HepG2 (cell line): ENCODE measurements around the gene DPY19L3. TPM values are rescaled to one million over a fixed set of nuclear protein-coding genes. Genes with fewer than 3 reads are reported as not detected.

Experiments used
- AGO1 ChIP-seq: fragments of 200-400 bp; formaldehyde crosslinking; IDR thresholded peaks from 2 replicates; pipeline ENCODE4 v1.6.1; 2017; ENCODE audit warnings: mild to moderate bottlenecking, low read depth, low read length, moderate library complexity; ENCODE audit not compliant: poor library complexity, severe bottlenecking
- ARNT2 ChIP-seq: sonication (generic); formaldehyde crosslinking; IDR thresholded peaks from 2 replicates; pipeline ENCODE4 v1.8.0; 2022; ENCODE audit warnings: mild to moderate bottlenecking, low read depth, missing genetic modification reagents, moderate library complexity
- CENPX ChIP-seq: sonication (generic); formaldehyde crosslinking; IDR thresholded peaks from 2 replicates; pipeline ENCODE4 v1.9.0; 2021; ENCODE audit warnings: mild to moderate bottlenecking, missing genetic modification reagents, moderate library complexity
- FOXK1 ChIP-seq: sonication (generic); formaldehyde crosslinking; IDR thresholded peaks from 2 replicates; pipeline ENCODE4 v1.4.0; 2020; ENCODE audit warnings: low read depth, missing genetic modification reagents, borderline replicate concordance
- HNRNPUL1 ChIP-seq: fragments of 200-400 bp; formaldehyde crosslinking; IDR thresholded peaks from 2 replicates; pipeline ENCODE4 v1.6.1; 2017; ENCODE audit warnings: low read depth, mild to moderate bottlenecking, low read length, moderate library complexity
- KDM5A ChIP-seq: fragments of 200-600 bp; sonication (generic); IDR thresholded peaks from 2 replicates; pipeline ENCODE4 v1.7.0; 2018; ENCODE audit warnings: antibody characterized with exemption, mild to moderate bottlenecking, low read length, borderline replicate concordance
- KLF15 ChIP-seq: sonication (generic); formaldehyde crosslinking; IDR thresholded peaks from 2 replicates; pipeline ENCODE4 v1.8.1; 2023; ENCODE audit warnings: borderline replicate concordance, mild to moderate bottlenecking, inconsistent platforms, missing genetic modification reagents, mixed read lengths
- MEF2D ChIP-seq: sonication (generic); formaldehyde crosslinking; IDR thresholded peaks from 2 replicates; pipeline ENCODE4 v1.5.1; 2020; ENCODE audit warnings: mild to moderate bottlenecking, missing genetic modification reagents
- PAF1 ChIP-seq: IDR thresholded peaks from 2 replicates; pipeline ENCODE4 v1.6.1; 2016; ENCODE audit warnings: missing genetic modification reagents, missing compliant biosample characterization
- PHF20 ChIP-seq: sonication (generic); formaldehyde crosslinking; IDR thresholded peaks from 2 replicates; pipeline ENCODE4 v1.5.0; 2020; ENCODE audit warnings: mild to moderate bottlenecking, missing genetic modification reagents
- PHF5A ChIP-seq: IDR thresholded peaks from one replicate; pipeline ENCODE4 v1.6.1; 2018; ENCODE audit warnings: low read depth, missing genetic modification reagents; ENCODE audit not compliant: unreplicated experiment
- REL ChIP-seq: sonication (generic); formaldehyde crosslinking; conservative IDR thresholded peaks from 2 replicates; pipeline ENCODE4 v1.8.0; 2022; ENCODE audit warnings: mild to moderate bottlenecking, missing genetic modification reagents, moderate library complexity
- SKI ChIP-seq: fragments of 450-650 bp; IDR thresholded peaks from one replicate; pipeline ENCODE4 v1.6.1; 2018; ENCODE audit warnings: mild to moderate bottlenecking; ENCODE audit not compliant: partially characterized antibody
- ZBTB7A ChIP-seq: sonication (generic); formaldehyde crosslinking; IDR thresholded peaks from 2 replicates; pipeline ENCODE4 v1.8.0; 2022; ENCODE audit warnings: mild to moderate bottlenecking, missing genetic modification reagents
- ZNF234 ChIP-seq: sonication (generic); formaldehyde crosslinking; conservative IDR thresholded peaks from 2 replicates; pipeline ENCODE4 v1.5.1; 2020; ENCODE audit warnings: mild to moderate bottlenecking, missing genetic modification reagents
- ZNF550 ChIP-seq: sonication (generic); formaldehyde crosslinking; IDR thresholded peaks from 2 replicates; pipeline ENCODE4 v1.4.0; 2020; ENCODE audit warnings: mild to moderate bottlenecking, missing genetic modification reagents, borderline replicate concordance
- polyA plus RNA-seq, 8 experiments: library from polyadenylated mRNA; depleted of rRNA in 3 of 8; stranded (reverse) in 7 of 8; unstranded in 1 of 8; fragments of >200 nt; fragmentation: Illumina TruSeq in 4 of 8; extraction: Trizol in 4 of 8; gene quantifications; 2 replicates each; pipeline versions ENCODE4 v1.2.1 to v1.2.3, GENCODE V29; 2011 to 2016; ENCODE audit warnings: low read depth in 4 of 8, missing spikeins in 1 of 8, mixed read lengths in 1 of 8; ENCODE audit not compliant: insufficient read depth in 1 of 8
- total RNA-seq, 5 experiments: library from RNA; depleted of rRNA; stranded (reverse); fragments of >200 nt; fragmentation: Illumina TruSeq; extraction: Trizol; gene quantifications; 2 replicates each; pipeline ENCODE4 v1.2.3, GENCODE V29; 2016; ENCODE audit warnings: low read depth in 1 of 5
- TF ChIP-seq, protein P1 (sequence below): sonication (generic); formaldehyde crosslinking; IDR thresholded peaks from 2 replicates; pipeline ENCODE4 v1.4.0; 2020; ENCODE audit warnings: missing genetic modification reagents, borderline replicate concordance
- TF ChIP-seq, protein P2 (sequence below): IDR thresholded peaks from 2 replicates; pipeline ENCODE4 v1.6.1; 2018; ENCODE audit warnings: missing genetic modification reagents, mild to moderate bottlenecking, missing compliant biosample characterization
- TF ChIP-seq, protein P3 (sequence below): sonication (generic); formaldehyde crosslinking; conservative IDR thresholded peaks from 2 replicates; pipeline ENCODE4 v1.8.0; 2022; ENCODE audit warnings: missing genetic modification reagents
- TF ChIP-seq, protein P4 (sequence below): sonication (generic); formaldehyde crosslinking; IDR thresholded peaks from 2 replicates; pipeline ENCODE4 v1.4.0; 2020; ENCODE audit warnings: missing genetic modification reagents

Gene DPY19L3
- total and polyA plus RNA-seq, 2 of the 13 experiments (the other 11 are each of a cell fraction or from before 2014, with no cell fraction given), result 21.6 to 25.2 TPM

DNA sequence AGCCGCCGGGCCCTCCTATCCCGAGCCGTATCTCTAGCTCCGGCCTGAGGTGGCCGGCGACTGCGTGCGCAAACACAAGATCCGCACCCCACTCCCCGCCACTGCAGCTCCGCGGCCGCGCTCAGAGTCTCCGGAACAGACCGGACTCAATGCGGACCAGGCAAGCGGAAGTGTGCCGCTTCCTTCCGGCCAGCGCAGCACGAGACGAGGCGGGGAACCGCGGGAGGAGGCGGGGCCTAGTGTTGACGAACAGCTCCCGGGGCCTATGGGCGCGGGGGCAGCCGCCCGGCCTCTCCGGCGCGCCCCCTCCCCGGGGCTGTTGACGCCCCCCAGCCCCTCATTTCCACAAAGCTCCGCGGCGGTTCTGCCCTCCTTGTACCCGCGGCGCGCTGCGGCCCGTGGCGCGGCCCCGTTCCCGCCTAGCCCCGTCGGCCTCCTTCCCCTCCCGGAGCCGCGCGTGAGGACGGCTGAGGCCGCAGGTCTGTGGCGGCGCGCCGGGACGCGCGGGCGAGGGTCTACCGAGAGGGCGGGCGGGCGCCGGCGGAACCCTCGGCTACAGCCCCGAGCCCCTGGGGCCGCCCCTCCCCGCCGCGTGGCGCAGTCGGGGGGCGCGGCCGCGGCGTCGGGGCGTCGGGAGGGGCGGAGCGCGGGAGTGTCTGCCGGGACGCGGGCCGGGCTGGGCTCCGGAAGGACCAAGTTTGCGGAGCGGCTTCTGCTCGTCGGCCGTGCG lies at the start of gene DPY19L3 (continued):
- TF ChIP-seq, protein P1, sequence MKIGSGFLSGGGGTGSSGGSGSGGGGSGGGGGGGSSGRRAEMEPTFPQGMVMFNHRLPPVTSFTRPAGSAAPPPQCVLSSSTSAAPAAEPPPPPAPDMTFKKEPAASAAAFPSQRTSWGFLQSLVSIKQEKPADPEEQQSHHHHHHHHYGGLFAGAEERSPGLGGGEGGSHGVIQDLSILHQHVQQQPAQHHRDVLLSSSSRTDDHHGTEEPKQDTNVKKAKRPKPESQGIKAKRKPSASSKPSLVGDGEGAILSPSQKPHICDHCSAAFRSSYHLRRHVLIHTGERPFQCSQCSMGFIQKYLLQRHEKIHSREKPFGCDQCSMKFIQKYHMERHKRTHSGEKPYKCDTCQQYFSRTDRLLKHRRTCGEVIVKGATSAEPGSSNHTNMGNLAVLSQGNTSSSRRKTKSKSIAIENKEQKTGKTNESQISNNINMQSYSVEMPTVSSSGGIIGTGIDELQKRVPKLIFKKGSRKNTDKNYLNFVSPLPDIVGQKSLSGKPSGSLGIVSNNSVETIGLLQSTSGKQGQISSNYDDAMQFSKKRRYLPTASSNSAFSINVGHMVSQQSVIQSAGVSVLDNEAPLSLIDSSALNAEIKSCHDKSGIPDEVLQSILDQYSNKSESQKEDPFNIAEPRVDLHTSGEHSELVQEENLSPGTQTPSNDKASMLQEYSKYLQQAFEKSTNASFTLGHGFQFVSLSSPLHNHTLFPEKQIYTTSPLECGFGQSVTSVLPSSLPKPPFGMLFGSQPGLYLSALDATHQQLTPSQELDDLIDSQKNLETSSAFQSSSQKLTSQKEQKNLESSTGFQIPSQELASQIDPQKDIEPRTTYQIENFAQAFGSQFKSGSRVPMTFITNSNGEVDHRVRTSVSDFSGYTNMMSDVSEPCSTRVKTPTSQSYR (CRISPR knock-in tag), result peak; percentile 10; the same call in 1 of the 2 replicates
- TF ChIP-seq REL (CRISPR knock-in tag) (0 out of 2 replicates have a peak, but pooled peaks have one; percentile 43), PHF20 (CRISPR knock-in tag) (peak; percentile 81), CENPX (CRISPR knock-in tag) (no peak), ZBTB7A (CRISPR knock-in tag) (peak; percentile 96), HNRNPUL1 (no peak), PHF5A (CRISPR knock-in tag) (peak; percentile 78), ZNF234 (CRISPR knock-in tag) (no peak), AGO1 (peak; percentile 39), PAF1 (CRISPR knock-in tag) (no peak), KLF15 (CRISPR knock-in tag) (no peak; the same call in 1 of the 2 replicates), ARNT2 (CRISPR knock-in tag) (peak; percentile 50), MEF2D (CRISPR knock-in tag) (peak; percentile 72), ZNF550 (CRISPR knock-in tag) (no peak), SKI (peak; percentile 72), KDM5A (peak; percentile 31; the same call in 1 of the 2 replicates), FOXK1 (peak; percentile 72)
- TF ChIP-seq, protein P2, sequence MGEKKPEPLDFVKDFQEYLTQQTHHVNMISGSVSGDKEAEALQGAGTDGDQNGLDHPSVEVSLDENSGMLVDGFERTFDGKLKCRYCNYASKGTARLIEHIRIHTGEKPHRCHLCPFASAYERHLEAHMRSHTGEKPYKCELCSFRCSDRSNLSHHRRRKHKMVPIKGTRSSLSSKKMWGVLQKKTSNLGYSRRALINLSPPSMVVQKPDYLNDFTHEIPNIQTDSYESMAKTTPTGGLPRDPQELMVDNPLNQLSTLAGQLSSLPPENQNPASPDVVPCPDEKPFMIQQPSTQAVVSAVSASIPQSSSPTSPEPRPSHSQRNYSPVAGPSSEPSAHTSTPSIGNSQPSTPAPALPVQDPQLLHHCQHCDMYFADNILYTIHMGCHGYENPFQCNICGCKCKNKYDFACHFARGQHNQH (CRISPR knock-in tag), result peak; percentile 80
- TF ChIP-seq, protein P3, sequence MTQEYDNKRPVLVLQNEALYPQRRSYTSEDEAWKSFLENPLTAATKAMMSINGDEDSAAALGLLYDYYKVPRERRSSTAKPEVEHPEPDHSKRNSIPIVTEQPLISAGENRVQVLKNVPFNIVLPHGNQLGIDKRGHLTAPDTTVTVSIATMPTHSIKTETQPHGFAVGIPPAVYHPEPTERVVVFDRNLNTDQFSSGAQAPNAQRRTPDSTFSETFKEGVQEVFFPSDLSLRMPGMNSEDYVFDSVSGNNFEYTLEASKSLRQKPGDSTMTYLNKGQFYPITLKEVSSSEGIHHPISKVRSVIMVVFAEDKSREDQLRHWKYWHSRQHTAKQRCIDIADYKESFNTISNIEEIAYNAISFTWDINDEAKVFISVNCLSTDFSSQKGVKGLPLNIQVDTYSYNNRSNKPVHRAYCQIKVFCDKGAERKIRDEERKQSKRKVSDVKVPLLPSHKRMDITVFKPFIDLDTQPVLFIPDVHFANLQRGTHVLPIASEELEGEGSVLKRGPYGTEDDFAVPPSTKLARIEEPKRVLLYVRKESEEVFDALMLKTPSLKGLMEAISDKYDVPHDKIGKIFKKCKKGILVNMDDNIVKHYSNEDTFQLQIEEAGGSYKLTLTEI (CRISPR knock-in tag), result no peak
- TF ChIP-seq, protein P4, sequence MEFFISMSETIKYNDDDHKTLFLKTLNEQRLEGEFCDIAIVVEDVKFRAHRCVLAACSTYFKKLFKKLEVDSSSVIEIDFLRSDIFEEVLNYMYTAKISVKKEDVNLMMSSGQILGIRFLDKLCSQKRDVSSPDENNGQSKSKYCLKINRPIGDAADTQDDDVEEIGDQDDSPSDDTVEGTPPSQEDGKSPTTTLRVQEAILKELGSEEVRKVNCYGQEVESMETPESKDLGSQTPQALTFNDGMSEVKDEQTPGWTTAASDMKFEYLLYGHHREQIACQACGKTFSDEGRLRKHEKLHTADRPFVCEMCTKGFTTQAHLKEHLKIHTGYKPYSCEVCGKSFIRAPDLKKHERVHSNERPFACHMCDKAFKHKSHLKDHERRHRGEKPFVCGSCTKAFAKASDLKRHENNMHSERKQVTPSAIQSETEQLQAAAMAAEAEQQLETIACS (CRISPR knock-in tag), result peak; percentile 65
